ENCODE results near the gene NT5E. TPM values are rescaled to one million over a fixed set of nuclear protein-coding genes. Genes with fewer than 3 reads are reported as not detected.

The NT5E gene
- total RNA-seq, 1 experiment from 2014 or later, result 0.52 TPM

- Mint-ChIP-seq H3K36me3 (ENCODE audit: insufficient read depth in 1 of 3, low read depth in 3 of 3) (no peaks in the 10 kb centered on the region), H3K4me3 (no peak overlapping the region), H3K9me3 (no peaks in the 10 kb centered on the region), H3K4me1 (peaks cover 21 to 24% of the 10 kb centered on the region in 2 experiments), H3K27me3 (ENCODE audit: low read depth) (peaks cover 2% of the 10 kb centered on the region; the same call in 1 of the 2 replicates), H3K27ac (no peak overlapping the region)
- Histone ChIP-seq H4K20me1 (ENCODE audit: control insufficient read depth, insufficient read depth, insufficient read length) (no peaks in the 10 kb centered on the region), H3K18ac (ENCODE audit: insufficient read length, low read depth, low read length) (no peak overlapping the region), H3K79me2 (ENCODE audit: insufficient read depth, low read length) (no peaks in the 10 kb centered on the region), H3K9me3 (ENCODE audit: control insufficient read depth, low read depth, low read length) (no peaks in the 10 kb centered on the region), H3K4me1 (ENCODE audit: insufficient read depth, low read length) (peaks cover 9% of the 10 kb centered on the region; the same call in 1 of the 2 replicates), H3K79me1 (ENCODE audit: insufficient read depth, low read depth, low read length, poor library complexity, severe bottlenecking) (no peaks in the 10 kb centered on the region), H3K27ac (ENCODE audit: insufficient read length, low read depth, low read length) (no peak overlapping the region), H4K8ac (replicated peaks; ENCODE audit: insufficient read length, low read depth, low read length) (no peak overlapping the region), H2BK120ac (ENCODE audit: low read depth, low read length, poor library complexity, severe bottlenecking) (no peak overlapping the region), H2BK15ac (ENCODE audit: low read depth, low read length) (no peak overlapping the region), H3K4me2 (ENCODE audit: insufficient read depth, insufficient read length, low read length) (no peak overlapping the region), H2BK5ac (ENCODE audit: insufficient read length, low read length) (no peak overlapping the region), H3K9ac (ENCODE audit: extremely low read depth, insufficient read length, low read length) (no peak overlapping the region), H3K14ac (ENCODE audit: insufficient read depth, low read length) (no peak overlapping the region), H4K5ac (ENCODE audit: insufficient read length, low read depth, low read length) (no peak overlapping the region), H4K91ac (ENCODE audit: insufficient read length, low read depth, low read length) (no peak overlapping the region), H3K27me3 (ENCODE audit: insufficient read depth, low read length) (0 out of 2 replicates have a peak, but pooled peaks cover 3% of the 10 kb centered on the region), H2BK12ac (ENCODE audit: insufficient read length, low read depth, low read length) (no peak overlapping the region), H3K4ac (ENCODE audit: low read depth, low read length) (no peak overlapping the region), H2AK5ac (ENCODE audit: insufficient read length, low read length) (no peak overlapping the region), H2AFZ (ENCODE audit: low read length) (no peak overlapping the region), H3T11ph (ENCODE audit: low read length) (no peak overlapping the region), H3K56ac (ENCODE audit: insufficient read length, low read depth, low read length) (no peak overlapping the region), H2BK20ac (ENCODE audit: low read depth, low read length, poor library complexity, severe bottlenecking) (no peak overlapping the region), H3K23ac (ENCODE audit: insufficient read length, low read depth, low read length) (no peak overlapping the region), H3K23me2 (ENCODE audit: insufficient read length, low read depth, low read length, poor library complexity, severe bottlenecking) (no peaks in the 10 kb centered on the region)
- TF ChIP-seq, protein P1, sequence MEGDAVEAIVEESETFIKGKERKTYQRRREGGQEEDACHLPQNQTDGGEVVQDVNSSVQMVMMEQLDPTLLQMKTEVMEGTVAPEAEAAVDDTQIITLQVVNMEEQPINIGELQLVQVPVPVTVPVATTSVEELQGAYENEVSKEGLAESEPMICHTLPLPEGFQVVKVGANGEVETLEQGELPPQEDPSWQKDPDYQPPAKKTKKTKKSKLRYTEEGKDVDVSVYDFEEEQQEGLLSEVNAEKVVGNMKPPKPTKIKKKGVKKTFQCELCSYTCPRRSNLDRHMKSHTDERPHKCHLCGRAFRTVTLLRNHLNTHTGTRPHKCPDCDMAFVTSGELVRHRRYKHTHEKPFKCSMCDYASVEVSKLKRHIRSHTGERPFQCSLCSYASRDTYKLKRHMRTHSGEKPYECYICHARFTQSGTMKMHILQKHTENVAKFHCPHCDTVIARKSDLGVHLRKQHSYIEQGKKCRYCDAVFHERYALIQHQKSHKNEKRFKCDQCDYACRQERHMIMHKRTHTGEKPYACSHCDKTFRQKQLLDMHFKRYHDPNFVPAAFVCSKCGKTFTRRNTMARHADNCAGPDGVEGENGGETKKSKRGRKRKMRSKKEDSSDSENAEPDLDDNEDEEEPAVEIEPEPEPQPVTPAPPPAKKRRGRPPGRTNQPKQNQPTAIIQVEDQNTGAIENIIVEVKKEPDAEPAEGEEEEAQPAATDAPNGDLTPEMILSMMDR (conservative IDR thresholded peaks at IDR 0.05), result no peak
- WGBS (ENCODE audit: extremely low coverage, insufficient read length, low lambda C conversion rate), result no CpG with 5 or more reads among the region's 2 CpGs
- DNase-seq, result peak; percentile 51
These were observed 41.8 kb upstream of the NT5E start for GRCh38 chr6:85408039-85408438.
